Endothelial cell (in vitro differentiated cells): ENCODE measurements around the gene NDRG3. TPM values are rescaled to one million over a fixed set of nuclear protein-coding genes. Genes with fewer than 3 reads are reported as not detected.

Source experiments
- DNase-seq: peaks from one replicate; pipeline ENCODE4 v3.0.0; 2021; ENCODE audit warnings: low spot score
- H3K27ac Mint-ChIP-seq: one replicate; pipeline ENCODE4 v1.8.0; 2021; ENCODE audit warnings: mixed read lengths, inconsistent platforms; ENCODE audit not compliant: unreplicated experiment
- H3K27me3 Mint-ChIP-seq: one replicate; pipeline ENCODE4 v1.8.0; 2021; ENCODE audit warnings: mild to moderate bottlenecking, moderate library complexity, mixed read lengths, inconsistent platforms; ENCODE audit not compliant: unreplicated experiment
- H3K36me3 Mint-ChIP-seq: one replicate; pipeline ENCODE4 v1.8.0; 2021; ENCODE audit warnings: mild to moderate bottlenecking, low read depth, mixed read lengths, inconsistent platforms; ENCODE audit not compliant: unreplicated experiment
- H3K4me1 Mint-ChIP-seq: one replicate; pipeline ENCODE4 v1.8.0; 2021; ENCODE audit warnings: mild to moderate bottlenecking, mixed read lengths, inconsistent platforms; ENCODE audit not compliant: unreplicated experiment
- H3K4me3 Mint-ChIP-seq: one replicate; pipeline ENCODE4 v1.8.0; 2021; ENCODE audit warnings: mild to moderate bottlenecking, mixed read lengths, inconsistent platforms; ENCODE audit not compliant: unreplicated experiment
- H3K9me3 Mint-ChIP-seq: one replicate; pipeline ENCODE4 v1.8.0; 2021; ENCODE audit warnings: mixed read lengths, inconsistent platforms; ENCODE audit not compliant: unreplicated experiment
- CTCF ChIP-seq: fragments of 200-600 bp; sonication (generic); IDR thresholded peaks from one replicate; pipeline ENCODE4 v1.5.0; 2021; ENCODE audit warnings: antibody characterized with exemption; ENCODE audit not compliant: unreplicated experiment
- total RNA-seq: library from RNA; stranded (reverse); fragmentation: NEBNext Ultra II Directional; extraction: Animal tissue kit (Norgen Biotek cat#: 25700); gene quantifications from one replicate; pipeline ENCODE4 v1.2.1, GENCODE V29; 2021; ENCODE audit not compliant: unreplicated experiment

NDRG3 gene
- total RNA-seq, 1 donor from 2014 or later = 14.2 TPM

DNA sequence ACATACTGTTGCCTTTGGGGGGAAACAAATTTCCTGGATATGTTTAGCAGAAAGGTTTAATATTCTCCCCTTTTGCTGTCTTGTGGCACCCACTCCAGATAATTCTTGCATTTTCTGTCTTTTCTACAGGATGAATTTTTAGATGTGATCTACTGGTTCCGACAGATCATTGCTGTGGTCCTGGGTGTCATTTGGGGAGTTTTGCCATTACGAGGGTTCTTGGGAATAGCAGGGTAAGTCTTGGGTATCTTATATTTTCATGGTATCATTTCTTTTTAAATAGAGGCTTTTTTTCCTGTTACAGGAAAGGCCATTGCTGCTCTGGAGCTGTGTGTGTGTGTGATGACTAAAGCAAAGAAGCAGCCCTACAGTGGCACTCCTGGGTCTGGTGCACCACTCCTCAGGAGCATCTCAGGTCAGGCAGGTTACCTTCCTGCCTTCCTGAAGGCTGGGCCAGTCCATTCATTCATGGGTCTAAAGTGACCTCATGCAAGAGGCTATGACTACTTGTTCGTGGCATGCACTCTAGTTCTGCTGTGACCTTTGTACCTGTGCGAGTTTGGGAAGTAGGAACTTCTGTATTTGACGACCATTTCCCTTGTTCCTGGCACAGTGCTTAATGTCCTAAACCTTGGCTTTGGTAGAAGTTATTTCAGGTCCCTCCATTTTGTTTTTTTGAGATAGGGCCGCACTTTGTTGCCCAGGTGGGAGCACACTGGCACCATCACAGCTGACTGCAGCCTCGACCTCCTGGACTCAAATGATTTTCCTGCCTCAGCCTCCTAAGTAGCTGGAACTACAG is 138.1 kb downstream of the NDRG3 start:
- H3K27me3 Mint-ChIP-seq = peaks cover 9% of the 10 kb centered on the region
- H3K9me3 Mint-ChIP-seq = no peaks in the 10 kb centered on the region
- no peak for TF ChIP-seq CTCF
- H3K4me3 Mint-ChIP-seq = peak overlapping the region; percentile 70
- DNase-seq = no peak
- H3K36me3 Mint-ChIP-seq = peaks cover 29% of the 10 kb centered on the region
- H3K4me1 Mint-ChIP-seq = peaks cover 17% of the 10 kb centered on the region
- no peak overlapping the region for H3K27ac Mint-ChIP-seq

DNA sequence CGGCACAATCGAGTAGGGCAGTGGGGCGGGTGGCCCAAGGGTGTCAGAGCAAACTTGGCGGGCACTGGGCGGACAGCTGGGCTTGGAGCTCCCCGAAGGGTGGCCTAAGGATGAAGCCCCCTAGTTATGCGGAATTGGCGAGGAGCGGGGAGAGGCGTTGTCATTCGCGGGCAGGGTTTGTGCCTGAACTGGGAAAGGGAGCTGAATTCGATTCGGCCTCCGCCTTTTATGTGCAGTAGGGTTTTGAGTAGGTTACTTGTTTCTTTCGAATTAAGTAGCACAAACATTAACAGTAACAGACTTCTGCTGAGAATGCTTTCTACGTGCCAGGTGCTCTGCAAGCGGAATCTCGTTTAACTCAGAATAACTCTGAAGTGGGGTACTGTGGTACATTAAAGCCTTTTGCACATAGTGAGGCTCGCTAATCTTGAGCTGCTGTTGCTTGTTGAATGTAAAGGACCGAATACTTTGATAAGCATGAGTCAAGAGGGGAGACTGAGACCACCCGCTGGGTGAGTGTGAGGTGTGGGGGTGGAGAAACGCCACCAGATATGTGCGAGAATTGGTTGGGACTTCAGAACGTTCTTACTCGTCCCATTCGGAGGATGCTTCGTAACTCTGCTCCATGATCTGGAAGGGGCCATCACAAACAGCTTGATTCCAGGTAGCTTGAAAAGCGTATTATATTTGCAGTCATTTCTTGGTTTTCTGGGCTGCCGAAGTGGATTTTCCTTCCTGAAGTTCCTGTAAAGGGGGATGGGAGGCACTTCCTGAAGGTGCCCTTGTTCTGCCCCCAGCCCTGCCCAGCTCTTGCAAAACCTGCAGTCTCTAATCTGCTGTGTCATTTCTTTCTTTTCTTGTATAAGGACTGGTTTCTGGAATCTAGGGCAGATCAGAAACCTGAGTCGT is 139.5 kb downstream of the NDRG3 start:
- no peak for TF ChIP-seq CTCF
- H3K36me3 Mint-ChIP-seq = peaks cover 20% of the 10 kb centered on the region
- H3K27me3 Mint-ChIP-seq = peaks cover 9% of the 10 kb centered on the region
- H3K27ac Mint-ChIP-seq = peak overlapping the region; percentile 94
- DNase-seq = peak; percentile 9
- H3K4me3 Mint-ChIP-seq = peak overlapping the region; percentile 100
- H3K4me1 Mint-ChIP-seq = peaks cover 17% of the 10 kb centered on the region
- H3K9me3 Mint-ChIP-seq = no peaks in the 10 kb centered on the region

DNA sequence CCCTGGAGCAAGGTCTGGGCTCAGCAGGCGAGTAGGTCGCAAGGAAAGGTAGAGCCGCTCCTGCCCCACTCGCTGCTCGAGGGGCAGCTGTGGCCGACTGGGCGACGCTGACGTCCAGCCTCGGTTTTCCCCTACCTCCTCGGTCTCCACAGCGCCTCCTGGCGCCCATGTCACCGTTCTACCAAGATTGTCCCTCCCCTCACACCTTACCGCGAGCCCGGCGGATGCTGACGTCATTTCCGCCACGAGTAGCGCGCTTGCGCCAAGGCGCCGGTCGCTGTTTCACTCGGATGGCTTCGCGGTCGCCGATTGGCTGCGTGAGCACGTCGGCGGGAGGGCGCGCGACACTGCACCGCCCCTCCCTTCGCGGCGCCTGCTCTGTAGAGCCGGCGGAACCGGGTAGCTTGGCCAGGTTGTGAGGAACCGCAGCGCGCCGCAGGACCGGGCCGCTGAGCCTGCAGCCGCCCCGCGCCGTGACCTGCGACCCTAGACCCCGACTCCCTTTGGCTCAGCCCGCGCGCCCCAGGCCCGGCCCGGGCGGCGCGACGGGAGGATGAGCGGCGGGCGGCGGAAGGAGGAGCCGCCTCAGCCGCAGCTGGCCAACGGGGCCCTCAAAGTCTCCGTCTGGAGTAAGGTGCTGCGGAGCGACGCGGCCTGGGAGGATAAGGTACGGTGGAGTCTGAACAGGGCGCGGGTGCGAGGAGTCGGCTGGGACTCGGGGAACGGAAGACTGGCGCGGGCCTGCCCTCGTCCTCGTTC is 140.3 kb downstream of the NDRG3 start, which contains the start of gene RAB5IF:
TSS of gene RAB5IF (plus strand) at position 381 of the 759 bp plus-strand sequence. CDS start at position 554, 173 bp downstream.
- peak; percentile 85 for TF ChIP-seq CTCF
- H3K27ac Mint-ChIP-seq = peak within 1 kb of the TSS; percentile 94
- H3K27me3 Mint-ChIP-seq = peaks cover 9% of the 10 kb centered on the region
- DNase-seq = peak; percentile 100
- peaks cover 20% of the 10 kb centered on the region for H3K36me3 Mint-ChIP-seq
- H3K4me3 Mint-ChIP-seq = peak within 1 kb of the TSS; percentile 100
- no peaks in the 10 kb centered on the region for H3K9me3 Mint-ChIP-seq
- peaks cover 17% of the 10 kb centered on the region for H3K4me1 Mint-ChIP-seq

DNA sequence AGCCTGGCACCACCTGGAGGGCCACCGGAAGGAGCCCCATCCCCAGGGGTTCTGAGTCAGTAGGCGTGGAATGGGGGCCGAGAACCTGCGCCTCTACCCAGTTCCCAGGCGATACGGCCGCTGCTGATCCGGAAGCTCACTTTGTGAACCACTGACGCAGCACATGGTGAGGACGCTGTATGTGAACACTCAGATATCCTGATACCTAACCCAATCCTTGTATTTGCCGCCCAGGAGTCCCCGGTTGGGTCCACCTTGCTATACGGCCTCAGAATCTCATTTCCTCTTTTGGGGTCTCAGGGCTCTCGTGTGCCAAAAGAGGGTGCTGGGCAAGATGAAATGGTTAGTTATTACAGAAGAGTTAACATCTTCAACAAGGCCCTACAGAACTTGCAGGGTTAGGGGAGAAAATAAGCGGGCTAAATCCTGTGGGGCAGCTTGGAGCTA is 140.9 kb downstream of the NDRG3 start:
- no peak for TF ChIP-seq CTCF
- DNase-seq = no peak
- Mint-ChIP-seq H3K4me1 (peaks cover 17% of the 10 kb centered on the region), H3K27me3 (peaks cover 9% of the 10 kb centered on the region), H3K27ac (peak overlapping the region; percentile 78), H3K36me3 (peaks cover 17% of the 10 kb centered on the region), H3K9me3 (no peaks in the 10 kb centered on the region), H3K4me3 (peak overlapping the region; percentile 100)

Other genes with a start within 250 kb of the NDRG3 start
- 128 TPM for gene MYL9, start 204.6 kb downstream of the NDRG3 start, total RNA-seq
- 43.7 TPM for gene TGIF2, start 172.5 kb downstream of the NDRG3 start, total RNA-seq
- gene RAB5IF, start 140.3 kb downstream of the NDRG3 start, total RNA-seq = 112 TPM
- not detected for gene SLA2, start 99.9 kb downstream of the NDRG3 start, total RNA-seq
- gene DSN1, start 27.7 kb upstream of the NDRG3 start, total RNA-seq = 12.8 TPM
- gene TLDC2, start 130.0 kb upstream of the NDRG3 start, total RNA-seq = not detected
- gene SAMHD1, start 205.6 kb upstream of the NDRG3 start, total RNA-seq = 58.1 TPM